T-helper 2 cell treated with Interferon-gamma antibody and Interleukin-4, amounts not matched to agents 5 μg/mL and 100 μg/mL, for 36 hours (primary cell): ENCODE measurements around the gene PSMA8.

ENCODE experiments used
- DNase-seq: peaks from one replicate; pipeline ENCODE4 v3.0.0; 2021; ENCODE audit warnings: low spot score
- H3K27ac Mint-ChIP-seq: one replicate; pipeline ENCODE4 v1.8.0; 2021; ENCODE audit warnings: mild to moderate bottlenecking, mixed read lengths
- H3K27me3 Mint-ChIP-seq: one replicate; pipeline ENCODE4 v1.8.0; 2021; ENCODE audit warnings: low read depth, mixed read lengths
- H3K36me3 Mint-ChIP-seq: one replicate; pipeline ENCODE4 v1.8.0; 2021; ENCODE audit warnings: low read depth, mixed read lengths
- H3K4me1 Mint-ChIP-seq: one replicate; pipeline ENCODE4 v1.8.0; 2021; ENCODE audit warnings: low read depth, mixed read lengths
- H3K4me3 Mint-ChIP-seq: one replicate; pipeline ENCODE4 v1.8.0; 2022; ENCODE audit warnings: mild to moderate bottlenecking, moderate library complexity, mixed read lengths
- H3K9me3 Mint-ChIP-seq: one replicate; pipeline ENCODE4 v1.8.0; 2021; ENCODE audit warnings: mixed read lengths

PSMA8 gene

GRCh38 chr18:26133652-26134051 is at the start of gene PSMA8:
Gene PSMA8, plus strand, starts transcription at chr18:26133869. Its CDS starts 97 bp downstream, at chr18:26133966.
- Mint-ChIP-seq H3K27me3 (peaks cover 6% of the 10 kb centered on the region), H3K27ac (peak within 1 kb of the TSS; percentile 88), H3K4me3 (peak within 1 kb of the TSS; percentile 80), H3K9me3 (no peaks in the 10 kb centered on the region), H3K36me3 (no peaks in the 10 kb centered on the region), H3K4me1 (peaks cover 6% of the 10 kb centered on the region)
- peak; percentile 51 for DNase-seq

- peaks cover 44% of the 10 kb centered on the region for H3K4me1 Mint-ChIP-seq
- H3K27me3 Mint-ChIP-seq: no peaks in the 10 kb centered on the region
- no peaks in the 10 kb centered on the region for H3K9me3 Mint-ChIP-seq
- H3K36me3 Mint-ChIP-seq: peaks cover 65% of the 10 kb centered on the region
- no peak overlapping the region for H3K4me3 Mint-ChIP-seq
- DNase-seq: no peak
- H3K27ac Mint-ChIP-seq: no peak overlapping the region
Observed at GRCh38 chr18:26085056-26085455, 48.6 kb upstream of the PSMA8 start.

GRCh38 chr18:26086959-26087358 is 46.7 kb upstream of the PSMA8 start:
- DNase-seq: no peak
- peaks cover 50% of the 10 kb centered on the region for H3K36me3 Mint-ChIP-seq
- no peaks in the 10 kb centered on the region for H3K9me3 Mint-ChIP-seq
- peaks cover 44% of the 10 kb centered on the region for H3K4me1 Mint-ChIP-seq
- H3K27ac Mint-ChIP-seq: no peak overlapping the region
- H3K4me3 Mint-ChIP-seq: peak overlapping the region; percentile 15
- H3K27me3 Mint-ChIP-seq: no peaks in the 10 kb centered on the region

GRCh38 chr18:26088487-26088886 is 45.2 kb upstream of the PSMA8 start:
- no peaks in the 10 kb centered on the region for H3K9me3 Mint-ChIP-seq
- H3K4me1 Mint-ChIP-seq: peaks cover 45% of the 10 kb centered on the region
- peaks cover 42% of the 10 kb centered on the region for H3K36me3 Mint-ChIP-seq
- DNase-seq: no peak
- H3K4me3 Mint-ChIP-seq: peak overlapping the region; percentile 90
- peak overlapping the region; percentile 92 for H3K27ac Mint-ChIP-seq
- no peaks in the 10 kb centered on the region for H3K27me3 Mint-ChIP-seq

GRCh38 chr18:26089293-26090129 is 44.2 kb upstream of the PSMA8 start:
- peak overlapping the region; percentile 92 for H3K27ac Mint-ChIP-seq
- peaks cover 40% of the 10 kb centered on the region for H3K4me1 Mint-ChIP-seq
- no peak for DNase-seq
- peak overlapping the region; percentile 90 for H3K4me3 Mint-ChIP-seq
- H3K36me3 Mint-ChIP-seq: peaks cover 34% of the 10 kb centered on the region
- H3K9me3 Mint-ChIP-seq: no peaks in the 10 kb centered on the region
- H3K27me3 Mint-ChIP-seq: no peaks in the 10 kb centered on the region

- H3K36me3 Mint-ChIP-seq: peaks cover 27% of the 10 kb centered on the region
- no peaks in the 10 kb centered on the region for H3K9me3 Mint-ChIP-seq
- H3K27me3 Mint-ChIP-seq: no peaks in the 10 kb centered on the region
- peaks cover 37% of the 10 kb centered on the region for H3K4me1 Mint-ChIP-seq
- H3K4me3 Mint-ChIP-seq: peak within 1 kb of the TSS; percentile 90
- peak within 1 kb of the TSS; percentile 92 for H3K27ac Mint-ChIP-seq
- DNase-seq: peak; percentile 92
Observed at GRCh38 chr18:26090130-26091046, 43.3 kb upstream of the PSMA8 start, which contains the start of gene SS18. Gene SS18, minus strand, starts transcription at chr18:26090613. Its CDS starts 44 bp downstream, at chr18:26090569.

- Mint-ChIP-seq H3K9me3 (no peaks in the 10 kb centered on the region), H3K4me3 (peak overlapping the region; percentile 90), H3K27me3 (no peaks in the 10 kb centered on the region), H3K36me3 (peaks cover 22% of the 10 kb centered on the region), H3K27ac (peak overlapping the region; percentile 92), H3K4me1 (peaks cover 35% of the 10 kb centered on the region)
- DNase-seq: no peak
Observed at GRCh38 chr18:26091047-26091630, 42.5 kb upstream of the PSMA8 start.

- Mint-ChIP-seq H3K4me1 (peaks cover 5% of the 10 kb centered on the region), H3K27me3 (peaks cover 17% of the 10 kb centered on the region), H3K4me3 (no peak overlapping the region), H3K9me3 (peaks cover 8% of the 10 kb centered on the region), H3K36me3 (no peaks in the 10 kb centered on the region), H3K27ac (no peak overlapping the region)
- no peak for DNase-seq
Observed at GRCh38 chr18:26096852-26097251, 36.8 kb upstream of the PSMA8 start.

- H3K4me1 Mint-ChIP-seq: no peaks in the 10 kb centered on the region
- no peaks in the 10 kb centered on the region for H3K36me3 Mint-ChIP-seq
- no peak overlapping the region for H3K27ac Mint-ChIP-seq
- no peak overlapping the region for H3K4me3 Mint-ChIP-seq
- DNase-seq: no peak
- peaks cover 8% of the 10 kb centered on the region for H3K9me3 Mint-ChIP-seq
- peaks cover 18% of the 10 kb centered on the region for H3K27me3 Mint-ChIP-seq
Observed at GRCh38 chr18:26097563-26097962, 36.1 kb upstream of the PSMA8 start.

- Mint-ChIP-seq H3K27ac (no peak overlapping the region), H3K36me3 (no peaks in the 10 kb centered on the region), H3K4me3 (no peak overlapping the region), H3K4me1 (no peaks in the 10 kb centered on the region), H3K9me3 (no peaks in the 10 kb centered on the region), H3K27me3 (peaks cover 22% of the 10 kb centered on the region)
- peak; percentile 9 for DNase-seq
Observed at GRCh38 chr18:26103579-26103978, 30.1 kb upstream of the PSMA8 start.

GRCh38 chr18:26104035-26104434 is 29.6 kb upstream of the PSMA8 start:
- Mint-ChIP-seq H3K4me1 (no peaks in the 10 kb centered on the region), H3K27ac (no peak overlapping the region), H3K9me3 (no peaks in the 10 kb centered on the region), H3K27me3 (peaks cover 17% of the 10 kb centered on the region), H3K36me3 (no peaks in the 10 kb centered on the region), H3K4me3 (no peak overlapping the region)
- no peak for DNase-seq

GRCh38 chr18:26119246-26119645 is 14.4 kb upstream of the PSMA8 start:
- Mint-ChIP-seq H3K27me3 (peaks cover 5% of the 10 kb centered on the region), H3K36me3 (no peaks in the 10 kb centered on the region), H3K9me3 (peaks cover 17% of the 10 kb centered on the region), H3K4me1 (no peaks in the 10 kb centered on the region), H3K27ac (no peak overlapping the region), H3K4me3 (no peak overlapping the region)
- DNase-seq: no peak

GRCh38 chr18:26121476-26121875 is 12.2 kb upstream of the PSMA8 start:
- Mint-ChIP-seq H3K36me3 (no peaks in the 10 kb centered on the region), H3K4me1 (no peaks in the 10 kb centered on the region), H3K27ac (no peak overlapping the region), H3K9me3 (peaks cover 18% of the 10 kb centered on the region), H3K4me3 (no peak overlapping the region), H3K27me3 (peaks cover 5% of the 10 kb centered on the region)
- no peak for DNase-seq
